Measurements from ENCODE around the gene USP25.
"Not testable (repeated sequence)": the region's sequence is repeated elsewhere in the genome, so short reads cannot be mapped to it uniquely, and the experiment has no call there.

Gene USP25

DNA sequence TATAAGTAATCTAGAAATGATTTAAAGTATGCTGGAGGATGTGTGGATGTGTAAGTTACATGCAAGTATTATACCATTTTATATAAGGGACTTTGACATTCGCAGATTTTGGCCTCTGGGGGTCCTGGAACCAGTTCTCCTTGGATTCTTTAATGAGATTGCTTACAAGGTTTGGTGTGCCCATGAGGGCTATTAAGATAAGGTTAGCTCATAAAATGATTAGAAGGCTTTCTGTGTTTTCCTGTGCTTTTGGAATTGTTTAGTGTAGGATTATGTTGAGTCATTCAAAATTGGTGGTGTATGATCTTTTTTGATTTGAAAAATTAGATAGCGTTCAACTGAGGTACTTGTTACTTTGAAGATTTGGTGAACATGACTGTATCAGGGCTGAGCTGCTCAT, 5.6 kb downstream of the USP25 start:
- DNase-seq: no peak

GRCh38 chr21:15735931-15736330, 6.1 kb downstream of the USP25 start:
- DNase-seq: not testable (repeated sequence)

- not testable (repeated sequence) for DNase-seq
Measured at GRCh38 chr21:15738779-15739178, 9.0 kb downstream of the USP25 start.

GRCh38 chr21:15740383-15740782, 10.6 kb downstream of the USP25 start:
- no peak for DNase-seq

- no peak for DNase-seq
Measured at GRCh38 chr21:15741510-15741909, 11.7 kb downstream of the USP25 start.

DNA sequence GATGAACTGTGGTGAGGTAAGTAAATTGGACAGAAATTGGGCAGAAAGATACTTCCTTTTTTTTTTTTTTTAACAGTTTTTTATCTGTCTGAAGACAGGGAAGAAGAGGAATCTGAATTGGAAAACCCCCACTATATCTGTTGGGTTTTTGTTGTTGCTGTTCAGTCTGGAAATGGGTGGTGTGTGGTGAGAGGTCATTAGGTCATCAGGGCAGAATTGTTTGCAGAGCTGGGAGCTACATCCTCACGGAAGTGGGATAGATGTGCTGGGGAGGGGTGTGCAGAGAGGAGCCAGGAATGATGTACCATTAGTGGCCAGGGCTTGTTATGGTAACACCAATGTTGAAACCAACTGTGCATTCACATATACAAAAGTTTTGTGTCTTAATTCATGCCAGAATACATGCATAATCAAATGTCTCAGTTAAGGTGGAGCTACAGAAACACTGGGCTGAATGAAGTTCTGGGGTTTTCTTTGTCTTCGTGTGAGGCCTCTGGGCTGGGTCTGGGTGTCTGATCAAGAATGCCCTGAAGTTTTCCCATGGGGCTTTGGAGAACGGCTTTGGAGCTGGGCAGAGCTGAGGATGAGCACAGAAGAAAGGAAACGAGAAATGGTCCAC, 12.4 kb downstream of the USP25 start:
- DNase-seq: no peak

- DNase-seq: no peak
Measured at GRCh38 chr21:15742694-15743093, 12.9 kb downstream of the USP25 start.

GRCh38 chr21:15743593-15743992, 13.8 kb downstream of the USP25 start:
- DNase-seq: no peak

DNA sequence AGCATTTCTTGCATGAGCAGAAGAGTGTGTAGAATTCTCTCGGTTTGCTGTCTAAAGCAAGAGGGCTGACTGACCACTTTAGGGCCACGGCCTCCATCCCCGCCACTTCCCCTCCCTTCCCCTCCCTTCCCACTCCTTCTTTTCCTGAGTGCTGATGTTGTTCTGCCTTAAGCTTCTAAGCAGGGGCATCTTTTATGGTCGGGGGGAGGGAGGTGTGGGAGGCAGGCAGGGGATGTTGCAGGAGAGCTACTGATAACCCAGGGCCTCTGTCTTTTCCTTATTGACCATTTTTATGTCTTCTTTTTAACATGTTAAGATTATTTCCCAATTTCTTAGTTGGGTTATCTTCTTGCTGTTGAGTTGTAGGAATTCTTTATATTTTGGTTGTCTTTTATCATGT, 15.1 kb downstream of the USP25 start:
- no peak for DNase-seq

GRCh38 chr21:15748586-15748985, 18.8 kb downstream of the USP25 start:
- DNase-seq: no peak

DNA sequence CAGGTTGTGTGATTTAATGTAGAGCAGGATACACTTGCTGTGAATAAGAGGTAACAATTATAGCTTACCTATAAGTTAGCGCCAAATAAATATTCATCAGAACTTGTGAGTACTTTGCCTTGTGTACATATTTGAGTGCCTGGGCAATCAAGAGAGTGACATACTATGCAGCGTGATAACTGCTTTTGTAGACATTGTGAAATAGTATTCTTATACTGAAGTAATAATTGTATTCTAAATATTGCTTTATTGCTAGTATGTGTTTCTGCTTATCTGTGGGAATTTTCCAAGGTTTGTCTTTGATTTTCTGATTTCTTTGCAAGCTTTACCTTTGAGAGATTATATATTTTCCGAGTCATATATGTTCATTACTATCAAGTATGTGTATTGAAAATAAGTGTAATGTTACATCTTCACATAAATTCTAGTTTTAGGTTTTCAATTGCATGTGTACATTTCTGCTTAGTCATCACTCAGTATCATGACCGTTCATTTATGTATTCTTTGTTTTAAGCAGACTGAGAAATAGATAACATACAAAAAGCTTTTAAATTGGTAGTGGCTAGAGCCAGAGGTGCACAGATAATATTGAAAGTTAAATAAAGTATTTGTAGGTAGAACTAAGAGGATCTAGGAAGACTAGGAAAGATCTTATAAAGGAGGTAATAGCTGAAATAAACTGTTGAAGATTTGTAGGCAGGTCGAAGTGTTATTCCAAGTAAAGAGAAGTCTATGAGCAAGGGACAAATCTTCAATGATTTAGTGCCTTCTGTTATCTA, 19.5 kb downstream of the USP25 start:
- no peak for DNase-seq

- no peak for DNase-seq
Measured at GRCh38 chr21:15749861-15750159, 20.0 kb downstream of the USP25 start.

DNA sequence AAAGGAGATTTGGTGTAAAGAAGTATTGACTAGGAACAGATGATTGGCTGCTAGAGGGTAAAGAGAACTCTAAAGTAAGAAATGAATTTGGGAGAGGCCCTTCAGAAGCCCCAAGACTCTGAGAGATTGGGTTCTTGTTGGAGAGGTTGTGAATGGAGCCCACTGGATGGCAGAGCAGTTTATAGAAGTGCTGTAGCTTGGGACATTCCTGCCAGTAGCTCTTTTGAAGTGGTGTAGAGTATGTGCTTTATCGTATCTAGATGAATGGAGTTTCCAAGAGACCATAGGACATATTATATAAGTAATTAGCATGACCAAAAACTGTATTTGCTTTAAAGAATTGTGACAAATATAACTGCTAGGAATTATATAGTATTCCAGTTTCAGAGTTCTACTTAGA, 21.3 kb downstream of the USP25 start:
- DNase-seq: no peak

GRCh38 chr21:15751546-15751945, 21.8 kb downstream of the USP25 start:
- no peak for DNase-seq

- DNase-seq: no peak
Measured at GRCh38 chr21:15752763-15753407, 23.1 kb downstream of the USP25 start.

DNA sequence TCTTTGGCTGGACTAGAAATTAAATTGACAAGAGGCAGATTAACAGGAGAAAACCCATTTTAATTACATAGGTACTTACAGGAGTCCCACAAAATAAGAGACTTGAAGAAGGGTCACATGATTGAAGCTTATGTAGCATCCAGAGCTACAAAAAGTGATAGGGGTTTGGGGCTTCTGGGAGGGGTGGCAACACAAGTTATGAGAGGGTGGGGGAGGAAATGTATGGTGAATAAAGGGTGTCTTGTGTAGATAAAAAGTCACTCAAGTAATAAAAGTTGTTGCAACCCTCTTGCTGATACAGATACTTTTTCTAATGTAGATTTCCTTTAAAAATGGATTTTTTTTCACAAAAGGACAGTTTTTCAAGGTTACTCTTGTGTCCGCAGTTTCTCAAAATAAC, 24.0 kb downstream of the USP25 start:
- DNase-seq: no peak

GRCh38 chr21:15754640-15755039, 24.9 kb downstream of the USP25 start:
- no peak for DNase-seq

DNA sequence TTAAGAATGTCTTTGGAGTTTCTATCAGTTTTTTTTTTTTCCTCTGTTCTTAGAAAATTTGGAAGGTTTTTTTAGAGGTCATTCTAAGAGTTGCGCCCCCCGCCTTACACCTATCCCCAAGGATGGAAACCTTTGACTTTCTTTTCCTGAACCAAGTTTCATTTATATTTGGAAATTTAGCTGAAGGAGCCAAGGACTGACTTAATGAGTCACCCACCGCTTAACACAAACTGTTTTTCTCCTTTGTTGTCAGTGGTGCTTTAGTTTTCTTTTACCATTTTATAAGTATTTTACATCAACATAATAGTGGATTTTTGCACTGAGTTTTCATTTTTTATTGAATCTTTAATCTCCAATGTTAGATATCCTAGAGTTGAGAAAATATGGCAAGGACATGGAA, 25.3 kb downstream of the USP25 start:
- no peak for DNase-seq

DNA sequence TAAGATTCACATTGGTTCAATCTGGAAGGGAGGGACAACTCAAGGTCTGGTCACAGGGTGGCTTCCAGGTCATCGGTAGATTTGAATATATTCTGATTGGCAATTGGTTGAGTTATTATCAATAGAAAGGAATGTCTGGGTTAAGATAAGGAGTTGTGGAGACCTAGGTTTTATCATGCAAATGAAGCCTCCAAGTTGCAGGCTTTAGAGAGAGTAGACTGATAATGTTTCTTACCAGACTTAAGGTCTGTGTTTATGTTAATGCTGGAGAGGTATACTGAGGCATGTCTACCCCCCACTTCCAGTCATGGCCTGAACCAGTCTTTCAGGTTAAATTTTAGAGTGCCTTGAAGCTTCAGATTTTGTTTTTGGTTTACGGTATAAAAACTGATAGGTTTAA, 29.7 kb downstream of the USP25 start:
- no peak for DNase-seq

DNA sequence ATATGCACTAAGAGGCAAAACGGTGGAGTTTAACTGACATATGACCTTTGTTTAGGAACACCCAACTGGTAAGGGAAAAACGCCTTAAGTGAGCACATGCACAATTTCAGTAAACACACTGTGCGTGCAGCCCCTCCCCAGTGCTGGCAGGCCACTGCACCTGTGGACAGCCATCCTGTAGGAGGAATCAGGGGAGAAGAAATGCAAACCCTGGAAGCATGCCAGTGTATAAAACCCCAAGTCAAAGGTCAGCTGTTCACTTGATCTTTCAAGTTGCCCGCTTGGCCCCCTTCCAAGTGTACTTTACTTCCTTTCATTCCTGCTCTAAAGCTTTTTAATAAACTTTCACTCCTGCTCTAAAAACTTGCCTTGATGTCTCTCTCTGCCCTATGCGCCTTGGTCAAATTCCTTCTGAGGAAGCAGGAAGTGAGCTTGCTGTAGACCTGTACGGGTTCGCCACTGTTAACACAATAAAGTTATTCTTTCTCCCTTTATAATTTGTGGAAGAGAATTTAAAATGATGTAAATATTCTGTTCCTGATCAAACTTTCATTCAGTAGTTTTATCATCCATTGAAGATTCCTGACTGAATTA, 31.8 kb downstream of the USP25 start:
- DNase-seq: no peak

GRCh38 chr21:15763359-15763758, 33.6 kb downstream of the USP25 start:
- DNase-seq: no peak

DNA sequence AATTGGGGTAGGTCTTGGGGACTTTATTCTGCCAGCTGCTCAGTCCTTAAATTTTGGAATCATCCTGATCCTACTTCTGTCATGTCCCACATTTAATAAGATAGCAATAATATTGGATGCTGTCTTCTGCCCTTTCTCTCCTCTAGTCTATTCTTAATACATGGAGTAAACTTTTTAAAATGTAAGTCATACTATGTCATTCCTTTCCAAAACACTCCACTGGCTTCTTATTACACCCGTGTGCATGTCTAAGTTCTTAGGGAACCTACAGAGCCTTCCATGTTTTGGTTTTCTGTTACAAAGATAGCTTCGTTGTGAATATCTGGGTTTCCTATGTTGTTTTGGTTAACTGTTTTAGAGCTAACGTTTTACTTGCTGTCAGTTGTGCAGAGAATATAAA, 35.1 kb downstream of the USP25 start:
- no peak for DNase-seq

DNA sequence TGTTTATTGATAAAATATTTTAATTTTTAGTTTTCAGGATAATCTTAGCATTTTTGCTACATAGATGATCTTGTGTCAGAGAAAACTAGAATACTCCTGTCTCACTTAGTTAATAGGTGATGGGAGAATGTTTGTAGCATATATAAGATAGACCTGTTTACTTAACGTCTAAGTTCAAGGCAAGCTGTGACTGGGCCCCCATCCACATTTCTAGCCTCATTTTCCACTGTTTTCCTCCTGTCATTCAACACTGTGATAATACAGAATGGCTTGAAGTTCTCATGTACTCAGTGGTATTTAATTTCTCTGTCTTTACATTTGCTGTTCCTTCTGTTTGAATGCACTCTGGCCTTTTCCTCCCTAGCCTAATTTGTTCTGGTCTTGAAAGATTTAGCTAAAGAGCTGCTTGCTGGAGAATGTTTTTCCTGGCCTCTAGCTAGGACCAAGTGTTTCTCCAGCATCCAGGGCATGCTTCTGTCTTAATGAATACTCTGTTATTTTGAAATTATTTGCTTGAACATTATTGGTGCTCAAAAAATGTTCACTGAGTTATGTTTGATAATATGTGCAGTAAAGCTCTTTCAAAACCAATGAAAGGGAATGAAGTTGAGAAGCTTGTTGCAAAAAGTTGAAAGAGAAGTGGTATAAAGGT, 37.3 kb downstream of the USP25 start:
- DNase-seq: no peak
